ENCODE data around the gene OSBPL1A. TPM values are rescaled to one million over a fixed set of nuclear protein-coding genes. Genes with fewer than 3 reads are reported as not detected.

OSBPL1A gene
- total and polyA plus RNA-seq, 7 donors = 15.2 to 110 (median 71.3) TPM

DNA sequence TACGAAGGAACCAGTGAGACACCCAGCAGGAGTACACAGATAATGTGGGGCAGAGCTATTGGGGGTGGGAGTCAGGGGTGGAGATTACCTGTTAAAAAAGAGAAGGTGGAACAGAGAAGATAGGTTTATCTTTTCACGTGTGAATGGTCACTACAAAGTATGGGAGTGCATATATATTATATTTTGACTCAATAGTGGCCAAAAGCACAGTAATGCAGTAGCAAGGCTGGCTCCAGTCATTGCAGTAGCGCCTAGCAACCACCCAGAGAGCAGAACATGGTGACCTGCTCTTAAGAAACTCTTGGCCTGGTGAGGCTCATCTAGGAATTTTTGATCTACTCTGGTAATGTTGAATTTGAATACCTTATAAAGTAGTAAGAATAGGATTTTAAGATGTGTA lies 29.9 kb upstream of the OSBPL1A start:
- Histone ChIP-seq H3K4me1 (peaks cover 0 to 11% (median 8%) of the 10 kb centered on the region in 4 donors), H3K27me3 (peaks cover 0 to 18% (median 0%) of the 10 kb centered on the region in 3 donors), H3K4me3 (peak overlapping the region; percentile 83 to 90 (median 85)), H3K9me3 (no peaks in the 10 kb centered on the region), H3K27ac (peak overlapping the region in 1 of 4 donors; percentile 85), H3K36me3 (peaks cover 0 to 20% (median 0%) of the 10 kb centered on the region in 4 donors)
- TF ChIP-seq POLR2AphosphoS5 (IDR thresholded peaks at IDR 0.05) (no peak), EP300 (IDR thresholded peaks at IDR 0.05) (no peak), POLR2A (IDR thresholded peaks at IDR 0.05) (no peak)
- TF ChIP-seq, protein P1, sequence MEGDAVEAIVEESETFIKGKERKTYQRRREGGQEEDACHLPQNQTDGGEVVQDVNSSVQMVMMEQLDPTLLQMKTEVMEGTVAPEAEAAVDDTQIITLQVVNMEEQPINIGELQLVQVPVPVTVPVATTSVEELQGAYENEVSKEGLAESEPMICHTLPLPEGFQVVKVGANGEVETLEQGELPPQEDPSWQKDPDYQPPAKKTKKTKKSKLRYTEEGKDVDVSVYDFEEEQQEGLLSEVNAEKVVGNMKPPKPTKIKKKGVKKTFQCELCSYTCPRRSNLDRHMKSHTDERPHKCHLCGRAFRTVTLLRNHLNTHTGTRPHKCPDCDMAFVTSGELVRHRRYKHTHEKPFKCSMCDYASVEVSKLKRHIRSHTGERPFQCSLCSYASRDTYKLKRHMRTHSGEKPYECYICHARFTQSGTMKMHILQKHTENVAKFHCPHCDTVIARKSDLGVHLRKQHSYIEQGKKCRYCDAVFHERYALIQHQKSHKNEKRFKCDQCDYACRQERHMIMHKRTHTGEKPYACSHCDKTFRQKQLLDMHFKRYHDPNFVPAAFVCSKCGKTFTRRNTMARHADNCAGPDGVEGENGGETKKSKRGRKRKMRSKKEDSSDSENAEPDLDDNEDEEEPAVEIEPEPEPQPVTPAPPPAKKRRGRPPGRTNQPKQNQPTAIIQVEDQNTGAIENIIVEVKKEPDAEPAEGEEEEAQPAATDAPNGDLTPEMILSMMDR (IDR thresholded peaks at IDR 0.05) = no peak
- no peak for DNase-seq
- intact Hi-C loops (cut with DNase I) = loop anchor here (5.0 to 10.0 kb wide), 3 partner anchors 65 to 245 kb away; no protein-coding TSS in a partner anchor
- 62% methylated on average over 3 of the region's 3 CpGs for WGBS, 2 donors

DNA sequence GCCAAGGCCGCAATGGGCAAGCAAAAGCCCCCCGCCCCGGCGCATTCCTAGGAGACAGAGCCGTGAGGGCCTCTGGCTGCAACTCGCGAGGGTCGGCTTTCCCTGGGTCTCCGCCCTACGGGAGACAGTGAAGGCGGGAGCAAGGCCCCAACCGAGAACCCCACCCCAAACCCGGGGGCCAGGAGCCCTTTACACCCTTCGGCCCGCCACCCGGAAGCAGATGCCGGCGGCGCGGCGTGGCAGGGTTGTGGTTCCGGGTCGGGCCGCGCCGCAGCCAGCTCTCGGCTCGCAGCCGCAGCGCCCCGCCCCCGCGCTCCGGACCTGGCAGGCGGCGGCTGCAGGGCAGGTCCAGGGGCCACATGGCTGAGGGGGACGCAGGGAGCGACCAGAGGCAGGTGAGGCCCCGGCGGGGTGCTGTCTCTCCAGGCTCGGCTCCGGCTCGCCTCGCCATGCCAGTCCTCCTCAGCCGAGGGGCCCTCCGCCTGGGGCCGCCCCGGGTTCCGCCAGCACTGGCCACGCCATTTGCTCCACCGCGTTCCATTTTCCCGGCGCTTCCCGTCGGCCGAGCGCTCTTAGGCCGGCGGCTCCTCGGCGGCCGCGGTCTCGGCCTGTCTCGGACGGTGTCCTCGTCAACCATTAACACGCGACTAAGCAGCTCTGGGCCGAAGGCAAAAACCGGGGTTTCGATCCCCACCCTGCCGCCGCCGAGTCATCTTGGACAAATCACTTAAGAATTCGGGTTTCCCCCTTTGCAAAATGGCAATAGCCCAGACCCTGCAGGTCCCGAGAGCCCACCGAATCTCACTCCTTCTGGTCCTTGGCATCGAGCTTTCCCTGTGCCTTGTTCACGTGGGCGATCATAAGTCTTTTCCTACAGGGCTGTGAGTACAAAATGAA lies 29.0 kb upstream of the OSBPL1A start, which contains the start of gene IMPACT:
TSS of gene IMPACT (plus strand) at position 273 of the 897 bp plus-strand sequence. CDS start at position 360, 87 bp downstream.
- Histone ChIP-seq H3K9me3 (no peaks in the 10 kb centered on the region), H3K36me3 (peaks cover 0 to 16% (median 0%) of the 10 kb centered on the region in 4 donors), H3K4me1 (peaks cover 0 to 11% (median 8%) of the 10 kb centered on the region in 4 donors), H3K27ac (peak within 1 kb of the TSS; percentile 81 to 90 (median 87)), H3K4me3 (peak within 1 kb of the TSS; percentile 83 to 90 (median 85)), H3K27me3 (peaks cover 0 to 18% (median 0%) of the 10 kb centered on the region in 3 donors)
- 2% methylated on average over 82 of the region's 82 CpGs for WGBS, 2 donors
- peak; percentile 89 for DNase-seq
- intact Hi-C loops (cut with DNase I) = loop anchor here (1.0 to 10.0 kb wide), 4 partner anchors 29 to 244 kb away; partner anchors contain the start of gene OSBPL1A
- TF ChIP-seq POLR2AphosphoS5 (IDR thresholded peaks at IDR 0.05) = peak in 3 of 4 donors; percentile 39 to 66 (median 49)
- TF ChIP-seq EP300 (IDR thresholded peaks at IDR 0.05) = no peak
- TF ChIP-seq POLR2A (IDR thresholded peaks at IDR 0.05) = peak in 1 of 2 donors; percentile 9

DNA sequence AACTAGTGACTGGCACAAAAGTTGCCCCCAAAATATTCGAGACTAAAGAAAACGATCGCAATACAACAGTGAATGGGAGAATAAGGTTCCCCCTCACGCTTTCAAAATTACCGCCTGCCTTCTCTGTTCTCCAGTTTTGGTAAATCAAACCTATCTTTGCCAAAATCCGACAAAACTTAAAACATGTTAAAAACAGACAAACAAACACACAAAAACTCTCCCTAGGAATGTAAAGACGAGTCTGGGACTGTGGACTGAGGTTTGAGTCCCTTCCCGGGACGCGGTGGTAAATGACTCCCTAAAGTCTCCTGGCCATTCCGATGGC lies 28.4 kb upstream of the OSBPL1A start:
- TF ChIP-seq, protein P1 (IDR thresholded peaks at IDR 0.05) = no peak
- TF ChIP-seq POLR2AphosphoS5 (IDR thresholded peaks at IDR 0.05) (no peak), POLR2A (IDR thresholded peaks at IDR 0.05) (no peak), EP300 (IDR thresholded peaks at IDR 0.05) (no peak)
- H3K4me3 ChIP-seq = peak overlapping the region; percentile 83 to 90 (median 85)
- DNase-seq = no peak
- H3K4me1 ChIP-seq = peaks cover 0 to 11% (median 8%) of the 10 kb centered on the region in 4 donors
- no peaks in the 10 kb centered on the region for H3K9me3 ChIP-seq
- WGBS, 2 donors = 45 to 46% methylated on average over 11 of the region's 11 CpGs
- peaks cover 0 to 18% (median 0%) of the 10 kb centered on the region in 3 donors for H3K27me3 ChIP-seq
- peak overlapping the region; percentile 81 to 90 (median 87) for H3K27ac ChIP-seq
- H3K36me3 ChIP-seq = peaks cover 0 to 10% (median 0%) of the 10 kb centered on the region in 4 donors
- intact Hi-C loops (cut with DNase I) = loop anchor here (1.0 to 10.0 kb wide), 4 partner anchors 29 to 244 kb away; partner anchors contain the start of gene OSBPL1A

DNA sequence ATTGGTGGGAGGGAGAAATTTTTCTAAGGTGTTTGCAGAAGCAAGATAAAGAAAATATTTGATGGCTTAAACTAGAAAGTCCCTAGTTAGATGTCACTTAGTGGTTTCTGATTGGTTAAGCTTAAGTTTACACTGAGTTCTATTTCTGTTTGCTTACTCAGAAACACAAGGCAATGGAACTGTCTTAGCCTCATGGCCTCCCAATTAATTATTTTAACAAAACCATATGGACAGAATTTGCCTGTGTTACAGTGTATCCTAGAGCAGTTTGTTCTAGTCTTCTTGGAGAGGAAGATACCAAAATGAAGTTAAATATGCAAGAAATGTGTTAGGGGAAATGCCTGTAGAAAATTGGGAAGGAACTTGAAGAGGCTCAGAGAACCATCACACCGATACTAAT lies 24.2 kb upstream of the OSBPL1A start:
- intact Hi-C loops (cut with DNase I) = loop anchor here (10.0 kb wide), 1 partner anchor 147 kb away; no protein-coding TSS in a partner anchor
- H3K9me3 ChIP-seq = no peaks in the 10 kb centered on the region
- no peak overlapping the region for H3K27ac ChIP-seq
- H3K4me1 ChIP-seq = no peaks in the 10 kb centered on the region
- H3K4me3 ChIP-seq = no peak overlapping the region
- WGBS, 2 donors = 81 to 87% methylated on average over 1 of the region's 1 CpG
- DNase-seq = no peak
- no peaks in the 10 kb centered on the region for H3K36me3 ChIP-seq
- H3K27me3 ChIP-seq = peaks cover 0 to 54% (median 13%) of the 10 kb centered on the region in 3 donors
- TF ChIP-seq POLR2AphosphoS5 (IDR thresholded peaks at IDR 0.05) (no peak), POLR2A (IDR thresholded peaks at IDR 0.05) (no peak), EP300 (IDR thresholded peaks at IDR 0.05) (no peak)
- TF ChIP-seq, protein P1 (IDR thresholded peaks at IDR 0.05) = no peak

DNA sequence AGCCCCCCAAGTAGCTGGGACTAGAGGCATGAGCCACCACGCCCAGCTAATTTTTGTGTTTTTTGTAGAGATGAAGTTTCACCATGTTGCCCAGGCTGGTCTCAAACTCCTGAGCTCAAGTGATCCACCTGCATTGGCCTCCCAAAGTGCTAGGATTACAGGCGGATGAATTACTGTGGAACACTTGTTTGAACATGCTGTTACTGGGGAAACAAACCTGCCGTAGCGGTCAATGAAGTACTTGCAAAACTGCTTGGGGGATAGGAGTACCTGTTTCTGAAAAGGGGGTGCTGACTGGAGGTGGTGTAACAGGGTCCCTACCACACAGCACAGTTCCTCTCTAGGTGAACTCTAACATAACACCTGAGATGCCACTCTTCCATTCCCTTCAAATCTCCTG lies 22.9 kb upstream of the OSBPL1A start:
- no peak for TF ChIP-seq POLR2AphosphoS5 (IDR thresholded peaks at IDR 0.05)
- no peak for TF ChIP-seq POLR2A (IDR thresholded peaks at IDR 0.05)
- TF ChIP-seq, protein P1 (IDR thresholded peaks at IDR 0.05) = no peak
- no peaks in the 10 kb centered on the region for H3K9me3 ChIP-seq
- no peak for DNase-seq
- intact Hi-C loops (cut with DNase I) = loop anchor here (10.0 kb wide), 1 partner anchor 146 kb away; no protein-coding TSS in a partner anchor
- H3K27me3 ChIP-seq = peaks cover 0 to 54% (median 13%) of the 10 kb centered on the region in 3 donors
- H3K27ac ChIP-seq = no peak overlapping the region
- no peaks in the 10 kb centered on the region for H3K36me3 ChIP-seq
- H3K4me3 ChIP-seq = no peak overlapping the region
- H3K4me1 ChIP-seq = no peaks in the 10 kb centered on the region
- 94% methylated on average over 4 of the region's 4 CpGs for WGBS, 2 donors
